MM.1S (cell line): ENCODE measurements around the gene BCL2.

Experiments used
- DNase-seq: peaks from one replicate; pipeline ENCODE4 v3.0.0-alpha.2; 2015
- H2AFZ ChIP-seq: fragments of 300-600 bp; sonication (generic); 2 replicates; pipeline ENCODE4 v1.6.0; 2016; ENCODE audit warnings: antibody characterized with exemption, low read length
- H3F3A ChIP-seq: fragments of 300-600 bp; sonication (generic); 2 replicates; pipeline ENCODE4 v1.6.1; 2016; ENCODE audit warnings: mild to moderate bottlenecking, antibody characterized with exemption, low read length, moderate library complexity, mixed read lengths; ENCODE audit not compliant: insufficient read depth
- H3K27ac ChIP-seq: fragments of 300-600 bp; sonication (generic); 2 replicates; pipeline ENCODE4 v1.5.1; 2016; ENCODE audit warnings: mild to moderate bottlenecking, low read length
- H3K27me3 ChIP-seq: fragments of 300-600 bp; sonication (generic); replicated peaks from 2 replicates; pipeline ENCODE4 v1.6.0; 2016; ENCODE audit warnings: low read length; ENCODE audit not compliant: insufficient read depth
- H3K36me3 ChIP-seq: fragments of 300-600 bp; sonication (generic); replicated peaks from 2 replicates; pipeline ENCODE4 v1.6.1; 2016; ENCODE audit warnings: mild to moderate bottlenecking, low read length, mixed read lengths; ENCODE audit not compliant: insufficient read depth
- H3K4me1 ChIP-seq: fragments of 300-600 bp; sonication (generic); 2 replicates; pipeline ENCODE4 v1.6.1; 2016; ENCODE audit warnings: low read length, mixed read lengths
- H3K4me2 ChIP-seq: fragments of 300-600 bp; sonication (generic); 2 replicates; pipeline ENCODE4 v1.6.0; 2016; ENCODE audit warnings: low read depth, low read length
- H3K4me3 ChIP-seq: fragments of 300-600 bp; sonication (generic); 2 replicates; pipeline ENCODE4 v1.5.1; 2016; ENCODE audit warnings: low read length, mixed read lengths
- H3K79me2 ChIP-seq: fragments of 300-600 bp; sonication (generic); 2 replicates; pipeline ENCODE4 v1.6.1; 2016; ENCODE audit warnings: mixed run types, low read length, mixed read lengths
- H3K9ac ChIP-seq: fragments of 300-600 bp; sonication (generic); 2 replicates; pipeline ENCODE4 v1.6.1; 2016; ENCODE audit warnings: low read length, mixed read lengths
- H3K9me2 ChIP-seq: fragments of 300-600 bp; sonication (generic); replicated peaks from 2 replicates; pipeline ENCODE4 v1.6.1; 2016; ENCODE audit warnings: mild to moderate bottlenecking, low read length, mixed read lengths; ENCODE audit not compliant: insufficient read depth
- H3K9me3 ChIP-seq: fragments of 300-600 bp; sonication (generic); replicated peaks from 2 replicates; pipeline ENCODE4 v1.6.1; 2016; ENCODE audit warnings: mild to moderate bottlenecking, low read length, mixed read lengths; ENCODE audit not compliant: insufficient read depth
- H4K20me1 ChIP-seq: fragments of 300-600 bp; sonication (generic); 2 replicates; pipeline ENCODE4 v1.6.1; 2016; ENCODE audit warnings: mild to moderate bottlenecking, low read length, moderate library complexity, mixed read lengths; ENCODE audit not compliant: insufficient read depth
- CTCF ChIP-seq: fragments of 300-600 bp; sonication (generic); IDR thresholded peaks from 2 replicates; pipeline ENCODE4 v1.5.1; 2016; ENCODE audit warnings: antibody characterized with exemption, low read length, mixed read lengths
- EZH2 ChIP-seq: fragments of 300-600 bp; sonication (generic); optimal IDR thresholded peaks from 2 replicates; pipeline ENCODE3; 2017; ENCODE audit warnings: low read depth, mild to moderate bottlenecking, antibody characterized with exemption, low read length, mixed read lengths
- EZH2phosphoT487 ChIP-seq: fragments of 300-600 bp; sonication (generic); IDR thresholded peaks from 2 replicates; pipeline ENCODE4 v1.6.1; 2018; ENCODE audit warnings: antibody characterized with exemption, low read length

Gene BCL2

GRCh38 chr18:63140997-63141777 lies 178.4 kb downstream of the BCL2 start:
- no peak for TF ChIP-seq EZH2
- no peak for TF ChIP-seq CTCF
- TF ChIP-seq EZH2phosphoT487: no peak
- Histone ChIP-seq H3K36me3 (no peaks in the 10 kb centered on the region), H3K27me3 (no peaks in the 10 kb centered on the region), H3K4me1 (peaks cover 60% of the 10 kb centered on the region), H3F3A (peaks cover 46% of the 10 kb centered on the region), H3K9ac (peak overlapping the region; percentile 56; the same call in 1 of the 2 replicates), H2AFZ (no peak overlapping the region), H3K4me2 (peak overlapping the region; percentile 72; the same call in 1 of the 2 replicates), H3K79me2 (peaks cover 85% of the 10 kb centered on the region), H3K9me2 (no peaks in the 10 kb centered on the region), H3K27ac (peak overlapping the region; percentile 76), H4K20me1 (no peaks in the 10 kb centered on the region), H3K4me3 (no peak overlapping the region), H3K9me3 (no peaks in the 10 kb centered on the region)
- DNase-seq: no peak

GRCh38 chr18:63140038-63140450 lies 179.5 kb downstream of the BCL2 start:
- no peaks in the 10 kb centered on the region for H3K27me3 ChIP-seq
- H4K20me1 ChIP-seq: no peaks in the 10 kb centered on the region
- DNase-seq: no peak
- no peaks in the 10 kb centered on the region for H3K36me3 ChIP-seq
- peak overlapping the region; percentile 76; the same call in 1 of the 2 replicates for H3K4me2 ChIP-seq
- H3K79me2 ChIP-seq: peaks cover 78% of the 10 kb centered on the region
- no peak overlapping the region for H3K4me3 ChIP-seq
- peaks cover 46% of the 10 kb centered on the region for H3F3A ChIP-seq
- H3K27ac ChIP-seq: peak overlapping the region; percentile 94
- H3K9me3 ChIP-seq: no peaks in the 10 kb centered on the region
- TF ChIP-seq EZH2phosphoT487: no peak
- no peak for TF ChIP-seq EZH2
- no peak for TF ChIP-seq CTCF
- H2AFZ ChIP-seq: no peak overlapping the region
- no peaks in the 10 kb centered on the region for H3K9me2 ChIP-seq
- H3K9ac ChIP-seq: no peak overlapping the region
- H3K4me1 ChIP-seq: peaks cover 60% of the 10 kb centered on the region

- H3K4me3 ChIP-seq: peak overlapping the region; percentile 54
- peak overlapping the region; percentile 76 for H3K4me2 ChIP-seq
- no peak for TF ChIP-seq EZH2phosphoT487
- no peak for TF ChIP-seq CTCF
- no peak for TF ChIP-seq EZH2
- H3K9me2 ChIP-seq: no peaks in the 10 kb centered on the region
- peaks cover 46% of the 10 kb centered on the region for H3F3A ChIP-seq
- peak overlapping the region; percentile 94 for H3K27ac ChIP-seq
- H2AFZ ChIP-seq: peak overlapping the region; percentile 2; the same call in 1 of the 2 replicates
- H3K27me3 ChIP-seq: no peaks in the 10 kb centered on the region
- H3K79me2 ChIP-seq: peaks cover 72% of the 10 kb centered on the region
- no peaks in the 10 kb centered on the region for H4K20me1 ChIP-seq
- no peaks in the 10 kb centered on the region for H3K9me3 ChIP-seq
- H3K36me3 ChIP-seq: no peaks in the 10 kb centered on the region
- H3K9ac ChIP-seq: peak overlapping the region; percentile 70
- DNase-seq: peak; percentile 74
- H3K4me1 ChIP-seq: peaks cover 56% of the 10 kb centered on the region
Measured at GRCh38 chr18:63138436-63139340, 180.9 kb downstream of the BCL2 start.
